HK-2 (cell line): ENCODE measurements around the gene GATB.

Source experiments
- DNase-seq: peaks from one replicate; pipeline ENCODE4 v3.0.0-alpha.2; 2018; ENCODE audit not compliant: unreplicated experiment

The GATB gene

GRCh38 chr4:151760712-151761661 is at the start of gene GATB:
GATB (minus strand) TSS chr4:151761007; CDS start chr4:151760982, 25 bp downstream.
- peak; percentile 93 for DNase-seq

GRCh38 chr4:151810476-151810875 is 49.7 kb upstream of the GATB start:
- no peak for DNase-seq

- no peak for DNase-seq
These were observed 48.9 kb upstream of the GATB start for GRCh38 chr4:151809716-151810115.

GRCh38 chr4:151808542-151808941 is 47.7 kb upstream of the GATB start:
- DNase-seq, result no peak

GRCh38 chr4:151808120-151808529 is 47.3 kb upstream of the GATB start:
- DNase-seq, result no peak

GRCh38 chr4:151807220-151807619 is 46.4 kb upstream of the GATB start:
- DNase-seq, result no peak

GRCh38 chr4:151806511-151806927 is 45.7 kb upstream of the GATB start:
- no peak for DNase-seq

GRCh38 chr4:151804821-151805220 is 44.0 kb upstream of the GATB start:
- no peak for DNase-seq

- no peak for DNase-seq
These were observed 43.4 kb upstream of the GATB start for GRCh38 chr4:151804086-151804630.

GRCh38 chr4:151803246-151803645 is 42.4 kb upstream of the GATB start:
- DNase-seq, result no peak

GRCh38 chr4:151801547-151802516 is 41.0 kb upstream of the GATB start:
- peak; percentile 37 for DNase-seq

- DNase-seq, result no peak
These were observed 38.7 kb upstream of the GATB start for GRCh38 chr4:151799417-151800012.

- no peak for DNase-seq
These were observed 38.0 kb upstream of the GATB start for GRCh38 chr4:151798678-151799416.

- DNase-seq, result no peak
These were observed 37.0 kb upstream of the GATB start for GRCh38 chr4:151797853-151798252.

- no peak for DNase-seq
These were observed 36.3 kb upstream of the GATB start for GRCh38 chr4:151797131-151797530.

- no peak for DNase-seq
These were observed 35.3 kb upstream of the GATB start for GRCh38 chr4:151796106-151796505.

GRCh38 chr4:151792995-151793394 is 32.2 kb upstream of the GATB start:
- no peak for DNase-seq

- no peak for DNase-seq
These were observed 31.7 kb upstream of the GATB start for GRCh38 chr4:151792530-151792929.

GRCh38 chr4:151788021-151788420 is 27.2 kb upstream of the GATB start:
- no peak for DNase-seq

- no peak for DNase-seq
These were observed 25.3 kb upstream of the GATB start for GRCh38 chr4:151786158-151786495.
